ENCODE data around the gene SRPX2.
A peak's percentile ranks its signal among the peaks of the same experiment; 100 is the strongest.

The SRPX2 gene

DNA sequence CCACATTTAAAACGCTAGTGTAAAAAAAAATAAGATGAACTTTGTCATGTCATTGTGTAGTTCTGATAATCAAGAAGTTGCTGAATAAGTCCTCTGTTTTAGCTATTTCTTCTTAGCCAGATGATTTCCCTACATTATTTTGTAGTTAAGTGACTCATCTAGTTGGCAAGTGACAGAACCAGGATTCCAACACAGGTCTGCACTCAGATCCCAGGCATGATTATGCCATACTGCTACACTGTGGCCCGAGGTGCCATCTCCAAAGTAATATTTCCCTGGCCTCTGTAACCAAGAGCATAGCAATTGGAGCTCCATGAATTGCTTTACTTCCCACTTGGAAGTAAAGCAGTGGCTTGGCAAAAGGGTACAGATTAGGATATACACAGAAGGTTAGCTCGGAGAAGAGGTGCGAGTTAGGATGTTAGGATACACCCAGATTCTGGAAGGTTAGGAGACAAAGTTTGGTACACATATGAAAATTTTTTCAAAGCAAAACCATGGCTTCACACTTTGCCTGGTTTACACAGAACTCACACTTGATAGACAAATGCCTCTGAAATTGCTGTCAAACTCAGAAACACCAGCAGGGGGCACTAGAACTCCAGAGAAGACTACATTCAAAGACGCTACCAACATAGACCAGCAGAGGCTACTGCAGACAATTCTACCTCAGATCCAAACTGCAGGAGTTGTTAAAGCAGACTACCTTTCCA, 41.4 kb downstream of the SRPX2 start:
- H2AK5ac ChIP-seq (ENCODE audit: low read length, severe bottlenecking): no peak overlapping the region

DNA sequence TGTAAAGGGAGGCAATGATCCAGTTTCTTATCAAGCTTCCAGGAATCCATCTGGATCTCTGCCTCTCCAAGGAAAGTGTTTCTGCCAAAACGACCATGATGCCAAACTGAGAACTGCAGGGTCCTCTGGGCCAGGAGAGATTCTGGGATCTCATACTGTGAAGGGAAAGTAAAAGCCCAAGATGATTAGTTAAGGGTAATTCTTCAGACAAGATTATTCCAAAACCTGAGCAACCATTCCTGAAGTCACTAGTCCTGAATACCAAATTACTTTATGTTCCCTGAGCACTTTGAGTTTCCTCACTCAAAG, 42.0 kb downstream of the SRPX2 start:
- H2BK15ac ChIP-seq (ENCODE audit: low read depth, poor library complexity, severe bottlenecking): no peak overlapping the region
- no peak overlapping the region for H3K18ac ChIP-seq (ENCODE audit: low read depth in 1 of 2, low read length in 2 of 2)
- no CpG with 5 or more reads among the region's 1 CpG for WGBS
- H2BK5ac ChIP-seq (ENCODE audit: low read depth, low read length, poor library complexity, severe bottlenecking): no peak overlapping the region
- no peak overlapping the region for H2BK120ac ChIP-seq (ENCODE audit: low read depth, low read length)
- no peak overlapping the region for H4K91ac ChIP-seq (ENCODE audit: low read length)
- no peak overlapping the region for H3K4ac ChIP-seq (ENCODE audit: low read depth in 1 of 2, low read length in 2 of 2)
- H3K79me1 ChIP-seq (replicated peaks; ENCODE audit: low read length, poor library complexity, severe bottlenecking): no peaks in the 10 kb centered on the region
- no peak for DNase-seq
- peaks cover 0 to 26% of the 10 kb centered on the region in 2 experiments for H3K27me3 ChIP-seq (ENCODE audit: control insufficient read depth in 1 of 2, insufficient read depth in 1 of 2, low read length in 2 of 2)
- no peak overlapping the region for H3K23ac ChIP-seq (ENCODE audit: low read length in 2 of 2)
- H2AK5ac ChIP-seq (ENCODE audit: low read length, severe bottlenecking): no peak overlapping the region
- H3K14ac ChIP-seq (ENCODE audit: low read length in 2 of 2): no peak overlapping the region
- peaks cover 5 to 13% of the 10 kb centered on the region in 2 experiments for H3K36me3 ChIP-seq (ENCODE audit: control insufficient read depth in 1 of 2, insufficient read depth in 2 of 2, low read depth in 1 of 2, low read length in 2 of 2)
- H4K8ac ChIP-seq (ENCODE audit: low read length): no peak overlapping the region
- H3K27ac ChIP-seq (ENCODE audit: low read length, poor library complexity, severe bottlenecking): no peak overlapping the region
- no peak overlapping the region for H2AFZ ChIP-seq (ENCODE audit: low read depth, low read length)
- H3K9ac ChIP-seq (ENCODE audit: low read length): no peak overlapping the region
- H2BK12ac ChIP-seq (ENCODE audit: low read length in 2 of 2): no peak overlapping the region
- no peaks in the 10 kb centered on the region for H3K9me3 ChIP-seq (ENCODE audit: control insufficient read depth, low read length)
- no peaks in the 10 kb centered on the region for H3K4me1 ChIP-seq (ENCODE audit: control insufficient read depth, insufficient read depth, low read depth, low read length)
- no peak overlapping the region for H3K4me2 ChIP-seq (ENCODE audit: low read length, poor library complexity, severe bottlenecking)
- no peak overlapping the region for H3K4me3 ChIP-seq (ENCODE audit: insufficient read depth in 1 of 2, low read depth in 1 of 2, low read length in 2 of 2)

More for the DNA sequence above, 41.4 kb downstream of the SRPX2 start:
- Histone ChIP-seq H3K27me3 (ENCODE audit: control insufficient read depth in 1 of 2, insufficient read depth in 1 of 2, low read length in 2 of 2) (peaks cover 0 to 26% of the 10 kb centered on the region in 2 experiments), H3K27ac (ENCODE audit: low read length, poor library complexity, severe bottlenecking) (peak overlapping the region; percentile 38), H3K14ac (ENCODE audit: low read length in 2 of 2) (no peak overlapping the region), H3K36me3 (ENCODE audit: control insufficient read depth in 1 of 2, insufficient read depth in 2 of 2, low read depth in 1 of 2, low read length in 2 of 2) (peaks cover 5 to 13% of the 10 kb centered on the region in 2 experiments), H3K4me1 (ENCODE audit: control insufficient read depth, insufficient read depth, low read depth, low read length) (no peaks in the 10 kb centered on the region), H2BK15ac (ENCODE audit: low read depth, poor library complexity, severe bottlenecking) (no peak overlapping the region), H3K4ac (ENCODE audit: low read depth in 1 of 2, low read length in 2 of 2) (no peak overlapping the region), H4K8ac (ENCODE audit: low read length) (no peak overlapping the region), H2BK12ac (ENCODE audit: low read length in 2 of 2) (no peak overlapping the region), H3K4me3 (ENCODE audit: insufficient read depth in 1 of 2, low read depth in 1 of 2, low read length in 2 of 2) (no peak overlapping the region), H2BK120ac (ENCODE audit: low read depth, low read length) (no peak overlapping the region), H4K91ac (ENCODE audit: low read length) (no peak overlapping the region), H3K23ac (ENCODE audit: low read length in 2 of 2) (no peak overlapping the region), H3K9ac (ENCODE audit: low read length) (peak overlapping the region; percentile 64), H3K18ac (ENCODE audit: low read depth in 1 of 2, low read length in 2 of 2) (no peak overlapping the region), H3K79me1 (replicated peaks; ENCODE audit: low read length, poor library complexity, severe bottlenecking) (no peaks in the 10 kb centered on the region), H2AFZ (ENCODE audit: low read depth, low read length) (no peak overlapping the region), H2BK5ac (ENCODE audit: low read depth, low read length, poor library complexity, severe bottlenecking) (no peak overlapping the region), H3K4me2 (ENCODE audit: low read length, poor library complexity, severe bottlenecking) (no peak overlapping the region), H3K9me3 (ENCODE audit: control insufficient read depth, low read length) (no peaks in the 10 kb centered on the region)
- peak; percentile 74 for DNase-seq
- whole genome bisulfite sequencing: 0% methylated on average over 1 of the region's 5 CpGs

DNA sequence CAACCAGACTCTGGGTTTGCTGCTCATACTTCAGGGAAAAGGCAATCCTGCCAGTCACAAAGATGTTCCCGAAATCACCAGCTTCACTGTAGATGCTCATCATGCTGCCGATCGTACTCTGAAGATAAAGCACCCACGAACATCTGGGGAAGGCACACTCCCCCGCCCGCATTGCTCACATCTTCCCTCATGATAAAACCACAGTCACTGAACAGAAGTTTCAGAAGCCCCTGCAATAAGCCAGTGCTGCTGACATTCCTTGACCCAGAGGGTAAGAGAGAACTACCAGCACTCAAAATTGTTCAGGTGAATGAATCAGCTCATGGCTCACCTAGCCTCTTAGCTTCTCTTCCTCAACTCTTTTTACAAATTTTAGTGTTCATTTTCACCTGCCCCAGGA, 43.1 kb downstream of the SRPX2 start:
- H2BK5ac ChIP-seq (ENCODE audit: low read depth, low read length, poor library complexity, severe bottlenecking): no peak overlapping the region
- WGBS: 96% methylated on average over 6 of the region's 6 CpGs
- no peaks in the 10 kb centered on the region for H3K9me3 ChIP-seq (ENCODE audit: control insufficient read depth, low read length)
- H3K4me2 ChIP-seq (ENCODE audit: low read length, poor library complexity, severe bottlenecking): no peak overlapping the region
- no peak overlapping the region for H3K18ac ChIP-seq (ENCODE audit: low read depth in 1 of 2, low read length in 2 of 2)
- H4K91ac ChIP-seq (ENCODE audit: low read length): no peak overlapping the region
- H2AK5ac ChIP-seq (ENCODE audit: low read length, severe bottlenecking): no peak overlapping the region
- H3K4ac ChIP-seq (ENCODE audit: low read depth in 1 of 2, low read length in 2 of 2): no peak overlapping the region
- no peak overlapping the region for H3K9ac ChIP-seq (ENCODE audit: low read length)
- no peak overlapping the region for H2BK12ac ChIP-seq (ENCODE audit: low read length in 2 of 2)
- peaks cover 5 to 13% of the 10 kb centered on the region in 2 experiments for H3K36me3 ChIP-seq (ENCODE audit: control insufficient read depth in 1 of 2, insufficient read depth in 2 of 2, low read depth in 1 of 2, low read length in 2 of 2)
- H3K79me1 ChIP-seq (replicated peaks; ENCODE audit: low read length, poor library complexity, severe bottlenecking): no peaks in the 10 kb centered on the region
- no peak overlapping the region for H2AFZ ChIP-seq (ENCODE audit: low read depth, low read length)
- peaks cover 0 to 20% of the 10 kb centered on the region in 2 experiments for H3K27me3 ChIP-seq (ENCODE audit: control insufficient read depth in 1 of 2, insufficient read depth in 1 of 2, low read length in 2 of 2)
- no peak overlapping the region for H4K8ac ChIP-seq (ENCODE audit: low read length)
- H3K4me1 ChIP-seq (ENCODE audit: control insufficient read depth, insufficient read depth, low read depth, low read length): no peaks in the 10 kb centered on the region
- H3K14ac ChIP-seq (ENCODE audit: low read length in 2 of 2): no peak overlapping the region
- no peak overlapping the region for H3K4me3 ChIP-seq (ENCODE audit: insufficient read depth in 1 of 2, low read depth in 1 of 2, low read length in 2 of 2)
- H2BK120ac ChIP-seq (ENCODE audit: low read depth, low read length): no peak overlapping the region
- DNase-seq: no peak
- no peak overlapping the region for H3K23ac ChIP-seq (ENCODE audit: low read length in 2 of 2)
- no peak overlapping the region for H2BK15ac ChIP-seq (ENCODE audit: low read depth, poor library complexity, severe bottlenecking)
- H3K27ac ChIP-seq (ENCODE audit: low read length, poor library complexity, severe bottlenecking): no peak overlapping the region

DNA sequence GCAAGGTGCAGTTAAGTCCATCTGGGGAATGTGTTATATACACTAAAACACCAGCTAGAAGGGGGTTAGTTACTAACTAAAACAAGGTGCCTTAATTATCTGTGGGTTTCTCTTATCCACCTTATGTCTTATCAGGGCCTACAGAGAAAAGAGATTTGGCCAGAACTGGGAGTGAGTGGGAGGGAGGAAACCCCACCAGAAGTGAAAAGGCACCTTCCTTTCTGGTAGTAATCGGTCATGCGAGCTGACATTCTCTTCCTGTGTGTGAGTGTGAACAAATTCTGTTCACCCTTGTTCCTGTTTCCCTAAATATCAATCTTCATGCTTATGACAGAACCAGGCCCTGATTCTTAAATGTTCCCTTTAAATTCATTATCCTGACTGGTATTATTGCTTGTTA, 43.5 kb downstream of the SRPX2 start:
- H3K4ac ChIP-seq (ENCODE audit: low read depth in 1 of 2, low read length in 2 of 2): no peak overlapping the region
- no peak overlapping the region for H4K91ac ChIP-seq (ENCODE audit: low read length)
- H3K27me3 ChIP-seq (ENCODE audit: control insufficient read depth in 1 of 2, insufficient read depth in 1 of 2, low read length in 2 of 2): peaks cover 0 to 20% of the 10 kb centered on the region in 2 experiments
- H3K14ac ChIP-seq (ENCODE audit: low read length in 2 of 2): no peak overlapping the region
- H3K4me3 ChIP-seq (ENCODE audit: insufficient read depth in 1 of 2, low read depth in 1 of 2, low read length in 2 of 2): no peak overlapping the region
- H3K9me3 ChIP-seq (ENCODE audit: control insufficient read depth, low read length): no peaks in the 10 kb centered on the region
- H3K18ac ChIP-seq (ENCODE audit: low read depth in 1 of 2, low read length in 2 of 2): no peak overlapping the region
- no peak overlapping the region for H2AK5ac ChIP-seq (ENCODE audit: low read length, severe bottlenecking)
- H2BK12ac ChIP-seq (ENCODE audit: low read length in 2 of 2): no peak overlapping the region
- H3K4me1 ChIP-seq (ENCODE audit: control insufficient read depth, insufficient read depth, low read depth, low read length): no peaks in the 10 kb centered on the region
- no peak for DNase-seq
- H4K8ac ChIP-seq (ENCODE audit: low read length): no peak overlapping the region
- H3K23ac ChIP-seq (ENCODE audit: low read length in 2 of 2): no peak overlapping the region
- H3K27ac ChIP-seq (ENCODE audit: low read length, poor library complexity, severe bottlenecking): no peak overlapping the region
- 92% methylated on average over 2 of the region's 2 CpGs for WGBS
- no peaks in the 10 kb centered on the region for H3K79me1 ChIP-seq (replicated peaks; ENCODE audit: low read length, poor library complexity, severe bottlenecking)
- H2AFZ ChIP-seq (ENCODE audit: low read depth, low read length): no peak overlapping the region
- no peak overlapping the region for H2BK5ac ChIP-seq (ENCODE audit: low read depth, low read length, poor library complexity, severe bottlenecking)
- peaks cover 5 to 13% of the 10 kb centered on the region in 2 experiments for H3K36me3 ChIP-seq (ENCODE audit: control insufficient read depth in 1 of 2, insufficient read depth in 2 of 2, low read depth in 1 of 2, low read length in 2 of 2)
- no peak overlapping the region for H3K9ac ChIP-seq (ENCODE audit: low read length)
- no peak overlapping the region for H3K4me2 ChIP-seq (ENCODE audit: low read length, poor library complexity, severe bottlenecking)
- H2BK120ac ChIP-seq (ENCODE audit: low read depth, low read length): no peak overlapping the region
- H2BK15ac ChIP-seq (ENCODE audit: low read depth, poor library complexity, severe bottlenecking): no peak overlapping the region
